ENCODE measurements around the gene ITGB6.
A peak's percentile ranks its signal among the peaks of the same experiment; 100 is the strongest.

Gene ITGB6

GRCh38 chr2:160087854-160088745, 112.0 kb downstream of the ITGB6 start:
- DNase-seq (ENCODE audit: low read depth): peak; percentile 7

GRCh38 chr2:160085662-160086061, 114.4 kb downstream of the ITGB6 start:
- DNase-seq (ENCODE audit: low read depth): no peak

- DNase-seq (ENCODE audit: low read depth): no peak
Measured at GRCh38 chr2:160077912-160078810, 121.9 kb downstream of the ITGB6 start.

- no peak for DNase-seq (ENCODE audit: low read depth)
Measured at GRCh38 chr2:160076914-160077313, 123.2 kb downstream of the ITGB6 start.

- DNase-seq (ENCODE audit: low read depth): no peak
Measured at GRCh38 chr2:160076241-160076640, 123.8 kb downstream of the ITGB6 start.

GRCh38 chr2:160075171-160075570, 124.9 kb downstream of the ITGB6 start:
- DNase-seq (ENCODE audit: low read depth): peak; percentile 95

- peak; percentile 8 for DNase-seq (ENCODE audit: low read depth)
Measured at GRCh38 chr2:160073284-160073888, 126.7 kb downstream of the ITGB6 start.

GRCh38 chr2:160068906-160069305, 131.2 kb downstream of the ITGB6 start:
- DNase-seq (ENCODE audit: low read depth): no peak

- DNase-seq (ENCODE audit: low read depth): no peak
Measured at GRCh38 chr2:160064916-160065315, 135.2 kb downstream of the ITGB6 start.

- no peak for DNase-seq (ENCODE audit: low read depth)
Measured at GRCh38 chr2:160063879-160064612, 136.0 kb downstream of the ITGB6 start.

GRCh38 chr2:160063271-160063670, 136.8 kb downstream of the ITGB6 start:
- no peak for DNase-seq (ENCODE audit: low read depth)

GRCh38 chr2:160062292-160063005, 137.6 kb downstream of the ITGB6 start, which contains the start of gene PLA2R1:
TSS of gene PLA2R1 (minus strand) at chr2:160062615. CDS start at chr2:160062403, 212 bp downstream.
- DNase-seq (ENCODE audit: low read depth): peak; percentile 48

GRCh38 chr2:160061944-160062291, 138.2 kb downstream of the ITGB6 start:
- DNase-seq (ENCODE audit: low read depth): no peak

GRCh38 chr2:160061533-160061932, 138.5 kb downstream of the ITGB6 start:
- no peak for DNase-seq (ENCODE audit: low read depth)

GRCh38 chr2:160060297-160060696, 139.8 kb downstream of the ITGB6 start:
- DNase-seq (ENCODE audit: low read depth): no peak

GRCh38 chr2:160057356-160057755, 142.7 kb downstream of the ITGB6 start:
- no peak for DNase-seq (ENCODE audit: low read depth)

GRCh38 chr2:160055726-160056108, 144.4 kb downstream of the ITGB6 start:
- DNase-seq (ENCODE audit: low read depth): no peak

GRCh38 chr2:160054984-160055725, 144.9 kb downstream of the ITGB6 start:
- peak; percentile 58 for DNase-seq (ENCODE audit: low read depth)

- no peak for DNase-seq (ENCODE audit: low read depth)
Measured at GRCh38 chr2:160053946-160054345, 146.1 kb downstream of the ITGB6 start.

GRCh38 chr2:160052531-160052930, 147.5 kb downstream of the ITGB6 start:
- no peak for DNase-seq (ENCODE audit: low read depth)
